ENCODE results near the gene LOXL1. TPM values are rescaled to one million over a fixed set of nuclear protein-coding genes. Genes with fewer than 3 reads are reported as not detected.
A peak's percentile ranks its signal among the peaks of the same experiment; 100 is the strongest.

LOXL1 gene
- total RNA-seq, 1 donor from 2014 or later, result 67.2 TPM

GRCh38 chr15:73954188-73955145 is 28.2 kb downstream of the LOXL1 start:
- Histone ChIP-seq H3K27me3 (ENCODE audit: control insufficient read depth, insufficient read depth, low read length) (no peaks in the 10 kb centered on the region), H3K4me3 (ENCODE audit: low read depth, low read length) (no peak overlapping the region), H3K36me3 (ENCODE audit: control insufficient read depth, insufficient read depth, low read length) (peaks cover 3% of the 10 kb centered on the region)
- TF ChIP-seq, protein P1, sequence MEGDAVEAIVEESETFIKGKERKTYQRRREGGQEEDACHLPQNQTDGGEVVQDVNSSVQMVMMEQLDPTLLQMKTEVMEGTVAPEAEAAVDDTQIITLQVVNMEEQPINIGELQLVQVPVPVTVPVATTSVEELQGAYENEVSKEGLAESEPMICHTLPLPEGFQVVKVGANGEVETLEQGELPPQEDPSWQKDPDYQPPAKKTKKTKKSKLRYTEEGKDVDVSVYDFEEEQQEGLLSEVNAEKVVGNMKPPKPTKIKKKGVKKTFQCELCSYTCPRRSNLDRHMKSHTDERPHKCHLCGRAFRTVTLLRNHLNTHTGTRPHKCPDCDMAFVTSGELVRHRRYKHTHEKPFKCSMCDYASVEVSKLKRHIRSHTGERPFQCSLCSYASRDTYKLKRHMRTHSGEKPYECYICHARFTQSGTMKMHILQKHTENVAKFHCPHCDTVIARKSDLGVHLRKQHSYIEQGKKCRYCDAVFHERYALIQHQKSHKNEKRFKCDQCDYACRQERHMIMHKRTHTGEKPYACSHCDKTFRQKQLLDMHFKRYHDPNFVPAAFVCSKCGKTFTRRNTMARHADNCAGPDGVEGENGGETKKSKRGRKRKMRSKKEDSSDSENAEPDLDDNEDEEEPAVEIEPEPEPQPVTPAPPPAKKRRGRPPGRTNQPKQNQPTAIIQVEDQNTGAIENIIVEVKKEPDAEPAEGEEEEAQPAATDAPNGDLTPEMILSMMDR (IDR thresholded peaks at IDR 0.05; ENCODE audit: insufficient read depth, low read length, poor library complexity, severe bottlenecking), result no peak
- DNase-seq (ENCODE audit: low read depth), result no peak

DNA sequence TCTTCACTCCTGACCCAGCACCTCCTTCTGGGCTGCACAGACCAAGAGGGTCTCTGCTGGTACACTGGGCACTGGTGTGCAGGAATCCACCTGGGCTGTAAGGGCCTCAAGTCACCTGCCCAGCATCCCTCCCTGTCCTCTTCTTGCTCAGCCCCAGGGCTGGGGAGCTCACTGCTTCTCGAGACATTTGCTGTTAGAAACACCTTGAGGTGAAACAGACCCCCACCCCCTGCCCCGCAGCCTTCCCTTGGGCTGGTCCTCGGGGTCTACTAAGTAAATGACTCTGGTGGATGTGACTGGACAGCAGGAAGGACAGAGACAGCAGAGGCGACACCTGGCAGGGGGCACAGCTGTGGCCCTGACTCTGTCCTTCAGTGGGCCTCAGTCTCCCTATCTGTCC is 29.1 kb downstream of the LOXL1 start:
- no peak for DNase-seq (ENCODE audit: low read depth)
- H3K36me3 ChIP-seq (ENCODE audit: control insufficient read depth, insufficient read depth, low read length), result peaks cover 1% of the 10 kb centered on the region
- TF ChIP-seq, protein P1 (IDR thresholded peaks at IDR 0.05; ENCODE audit: insufficient read depth, low read length, poor library complexity, severe bottlenecking), result no peak

DNA sequence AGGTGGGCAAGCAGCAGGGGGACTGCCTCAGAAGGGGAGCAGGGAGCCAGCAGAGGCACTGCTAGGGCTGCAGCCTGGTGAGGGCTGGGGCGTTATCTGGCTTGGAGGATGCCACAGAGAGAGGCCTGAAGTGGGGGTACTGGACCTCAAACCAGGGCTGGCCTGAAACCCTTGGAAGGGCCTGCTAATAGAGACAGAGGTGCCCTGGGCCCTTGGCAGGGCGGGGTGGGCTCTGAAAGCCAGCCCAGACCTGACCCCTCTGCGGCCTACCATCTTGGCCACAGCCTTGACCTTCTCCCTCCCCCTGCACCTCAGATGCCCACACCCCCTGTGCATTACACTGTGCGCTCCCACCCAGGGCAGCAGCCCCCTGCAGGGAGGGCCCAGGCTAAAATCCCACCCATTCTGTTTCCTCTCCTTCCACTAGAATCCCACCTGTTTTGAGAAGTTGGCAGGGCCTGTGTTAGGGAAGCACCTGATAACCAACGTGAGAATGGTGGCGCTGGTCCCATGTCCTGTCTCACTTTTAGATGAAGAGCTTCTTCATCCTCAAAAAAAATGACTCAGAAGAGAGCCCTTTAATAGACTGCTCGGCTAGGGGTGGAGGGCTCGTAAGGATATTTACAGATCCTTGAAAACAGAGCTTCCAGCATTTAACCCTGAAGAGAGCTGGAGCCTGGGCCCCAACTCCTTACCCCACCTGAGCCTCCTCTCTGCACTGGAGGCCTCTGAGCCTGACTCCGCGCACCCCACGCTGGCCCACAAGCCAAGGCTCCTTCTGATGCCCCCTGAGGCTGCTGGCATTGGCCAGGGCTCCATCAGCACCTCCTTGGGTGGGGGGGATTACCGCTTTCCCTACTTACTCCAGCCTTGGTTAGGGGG is 29.8 kb downstream of the LOXL1 start:
- no peak for DNase-seq (ENCODE audit: low read depth)
- H3K4me3 ChIP-seq (ENCODE audit: low read depth, low read length), result no peak overlapping the region
- TF ChIP-seq, protein P1 (IDR thresholded peaks at IDR 0.05; ENCODE audit: insufficient read depth, low read length, poor library complexity, severe bottlenecking), result no peak
- H3K36me3 ChIP-seq (ENCODE audit: control insufficient read depth, insufficient read depth, low read length), result no peaks in the 10 kb centered on the region
- H3K27me3 ChIP-seq (ENCODE audit: control insufficient read depth, insufficient read depth, low read length), result no peaks in the 10 kb centered on the region

More for the DNA sequence above, 29.1 kb downstream of the LOXL1 start:
- Histone ChIP-seq H3K27me3 (ENCODE audit: control insufficient read depth, insufficient read depth, low read length) (no peaks in the 10 kb centered on the region), H3K4me3 (ENCODE audit: low read depth, low read length) (no peak overlapping the region)

GRCh38 chr15:73956743-73957135 is 30.5 kb downstream of the LOXL1 start:
- H3K27me3 ChIP-seq (ENCODE audit: control insufficient read depth, insufficient read depth, low read length), result no peaks in the 10 kb centered on the region
- TF ChIP-seq, protein P1 (IDR thresholded peaks at IDR 0.05; ENCODE audit: insufficient read depth, low read length, poor library complexity, severe bottlenecking), result no peak
- peak; percentile 94 for DNase-seq (ENCODE audit: low read depth)
- no peaks in the 10 kb centered on the region for H3K36me3 ChIP-seq (ENCODE audit: control insufficient read depth, insufficient read depth, low read length)
- no peak overlapping the region for H3K4me3 ChIP-seq (ENCODE audit: low read depth, low read length)

GRCh38 chr15:73957276-73957675 is 31.0 kb downstream of the LOXL1 start:
- TF ChIP-seq, protein P1 (IDR thresholded peaks at IDR 0.05; ENCODE audit: insufficient read depth, low read length, poor library complexity, severe bottlenecking), result no peak
- DNase-seq (ENCODE audit: low read depth), result no peak
- Histone ChIP-seq H3K36me3 (ENCODE audit: control insufficient read depth, insufficient read depth, low read length) (no peaks in the 10 kb centered on the region), H3K4me3 (ENCODE audit: low read depth, low read length) (no peak overlapping the region), H3K27me3 (ENCODE audit: control insufficient read depth, insufficient read depth, low read length) (no peaks in the 10 kb centered on the region)
